Measurements from ENCODE around the gene TXNDC16. TPM values are rescaled to one million over a fixed set of nuclear protein-coding genes. Genes with fewer than 3 reads are reported as not detected.

TXNDC16 gene
- total RNA-seq, 2 donors from 2014 or later: 8.1 to 10.5 TPM

- no peak overlapping the region for H3K27ac ChIP-seq
- H3K27me3 ChIP-seq (replicated peaks; ENCODE audit: insufficient read depth): no peaks in the 10 kb centered on the region
- no peaks in the 10 kb centered on the region for H3K9me3 ChIP-seq
- no peaks in the 10 kb centered on the region for H3K36me3 ChIP-seq
- DNase-seq (ENCODE audit: low spot score) (no peak), ATAC-seq (ENCODE audit: insufficient number of reproducible peaks, low FRiP score, low read depth) (no peak)
- no peak for TF ChIP-seq CTCF (IDR thresholded peaks at IDR 0.05)
- H3K4me1 ChIP-seq (ENCODE audit: control insufficient read depth in 1 of 2, low read depth in 2 of 2): no peaks in the 10 kb centered on the region
- no peak overlapping the region for H3K4me3 ChIP-seq
These were observed 112.8 kb downstream of the TXNDC16 start for GRCh38 chr14:52439476-52439875.

GRCh38 chr14:52434955-52435354, 117.3 kb downstream of the TXNDC16 start:
- no peaks in the 10 kb centered on the region for H3K36me3 ChIP-seq
- no peak overlapping the region for H3K4me3 ChIP-seq
- ATAC-seq (ENCODE audit: insufficient number of reproducible peaks, low FRiP score, low read depth) (no peak), DNase-seq (ENCODE audit: low spot score) (no peak)
- no peak for TF ChIP-seq CTCF (IDR thresholded peaks at IDR 0.05)
- no peak overlapping the region for H3K27ac ChIP-seq
- H3K4me1 ChIP-seq (ENCODE audit: control insufficient read depth in 1 of 2, low read depth in 2 of 2): no peaks in the 10 kb centered on the region
- H3K9me3 ChIP-seq: no peaks in the 10 kb centered on the region
- no peaks in the 10 kb centered on the region for H3K27me3 ChIP-seq (replicated peaks; ENCODE audit: insufficient read depth)

- Histone ChIP-seq H3K36me3 (no peaks in the 10 kb centered on the region), H3K27ac (no peak overlapping the region), H3K4me3 (no peak overlapping the region), H3K27me3 (replicated peaks; ENCODE audit: insufficient read depth) (no peaks in the 10 kb centered on the region), H3K9me3 (no peaks in the 10 kb centered on the region), H3K4me1 (ENCODE audit: control insufficient read depth in 1 of 2, low read depth in 2 of 2) (no peaks in the 10 kb centered on the region)
- ATAC-seq (ENCODE audit: insufficient number of reproducible peaks, low FRiP score, low read depth): no peak
- no peak for TF ChIP-seq CTCF (IDR thresholded peaks at IDR 0.05)
- no peak for DNase-seq (ENCODE audit: low spot score)
These were observed 121.8 kb downstream of the TXNDC16 start for GRCh38 chr14:52430474-52430873.

- H3K4me1 ChIP-seq (ENCODE audit: control insufficient read depth in 1 of 2, low read depth in 2 of 2): no peaks in the 10 kb centered on the region
- DNase-seq (ENCODE audit: low spot score) (no peak), ATAC-seq (ENCODE audit: insufficient number of reproducible peaks, low FRiP score, low read depth) (no peak)
- H3K4me3 ChIP-seq: no peak overlapping the region
- no peaks in the 10 kb centered on the region for H3K9me3 ChIP-seq
- H3K27me3 ChIP-seq (replicated peaks; ENCODE audit: insufficient read depth): no peaks in the 10 kb centered on the region
- H3K36me3 ChIP-seq: no peaks in the 10 kb centered on the region
- H3K27ac ChIP-seq: no peak overlapping the region
- no peak for TF ChIP-seq CTCF (IDR thresholded peaks at IDR 0.05)
These were observed 122.9 kb downstream of the TXNDC16 start for GRCh38 chr14:52429451-52429850.

- DNase-seq (ENCODE audit: low spot score) (no peak), ATAC-seq (ENCODE audit: insufficient number of reproducible peaks, low FRiP score, low read depth) (no peak)
- no peak overlapping the region for H3K4me3 ChIP-seq
- TF ChIP-seq CTCF (IDR thresholded peaks at IDR 0.05): no peak
- no peaks in the 10 kb centered on the region for H3K9me3 ChIP-seq
- peaks cover 0 to 6% of the 10 kb centered on the region in 2 donors for H3K4me1 ChIP-seq (ENCODE audit: control insufficient read depth in 1 of 2, low read depth in 2 of 2)
- H3K27ac ChIP-seq: no peak overlapping the region
- H3K27me3 ChIP-seq (replicated peaks; ENCODE audit: insufficient read depth): no peaks in the 10 kb centered on the region
- no peaks in the 10 kb centered on the region for H3K36me3 ChIP-seq
These were observed 124.8 kb downstream of the TXNDC16 start for GRCh38 chr14:52427460-52427859.
